Stomach (tissue), 4 donors: ENCODE data around the gene SLC2A4.
"Not testable (repeated sequence)": the region's sequence is repeated elsewhere in the genome, so short reads cannot be mapped to it uniquely, and the experiment has no call there.

Experiments used
- EP300 ChIP-seq: sonication (generic); formaldehyde crosslinking; IDR thresholded peaks from one replicate; pipeline ENCODE4 v1.6.1; 2017; ENCODE audit warnings: antibody characterized with exemption
- POLR2A ChIP-seq, 4 donors: fragments of 450-650 bp; IDR thresholded peaks; one replicate each; pipeline ENCODE4 v1.6.1; 2016; ENCODE audit warnings: antibody characterized with exemption in 4 of 4, control low read depth in 2 of 4, mild to moderate bottlenecking in 1 of 4, moderate library complexity in 1 of 4
- POLR2AphosphoS5 ChIP-seq, 3 donors: sonication (generic); formaldehyde crosslinking; IDR thresholded peaks; one replicate each; pipeline ENCODE4 v1.6.1; 2016; ENCODE audit warnings: antibody characterized with exemption in 3 of 3
- TF ChIP-seq, protein P1 (sequence below), 7 experiments: fragments of 450-650 bp in 4 of 7; fragments of 200-600 bp in 3 of 7; sonication (generic) in 3 of 7; IDR thresholded peaks; one replicate each; pipeline ENCODE4 v1.5.1; 2016 to 2019; ENCODE audit warnings: antibody characterized with exemption in 7 of 7, control low read depth in 2 of 7, mild to moderate bottlenecking in 1 of 7

DNA sequence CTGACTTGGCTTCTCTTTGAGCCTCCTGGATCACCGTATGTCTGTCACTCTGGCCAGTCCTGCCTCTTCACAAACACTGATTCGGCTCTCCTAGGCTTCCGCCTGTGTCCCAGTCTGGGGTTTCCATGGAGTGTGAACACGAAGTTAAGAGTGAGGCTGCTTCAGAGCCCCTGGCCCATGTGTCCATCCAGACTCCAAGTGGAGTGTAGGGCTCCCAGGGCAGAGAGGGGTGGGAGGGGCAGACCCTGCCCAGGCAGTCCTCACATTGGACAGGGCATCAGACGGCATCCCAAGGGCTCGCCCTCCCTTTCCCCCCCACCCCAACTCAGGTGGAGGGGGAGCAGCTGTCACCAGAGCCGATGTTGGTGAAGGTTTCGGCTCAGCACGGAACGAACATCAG lies 37.7 kb upstream of the SLC2A4 start:
- TF ChIP-seq, protein P1, sequence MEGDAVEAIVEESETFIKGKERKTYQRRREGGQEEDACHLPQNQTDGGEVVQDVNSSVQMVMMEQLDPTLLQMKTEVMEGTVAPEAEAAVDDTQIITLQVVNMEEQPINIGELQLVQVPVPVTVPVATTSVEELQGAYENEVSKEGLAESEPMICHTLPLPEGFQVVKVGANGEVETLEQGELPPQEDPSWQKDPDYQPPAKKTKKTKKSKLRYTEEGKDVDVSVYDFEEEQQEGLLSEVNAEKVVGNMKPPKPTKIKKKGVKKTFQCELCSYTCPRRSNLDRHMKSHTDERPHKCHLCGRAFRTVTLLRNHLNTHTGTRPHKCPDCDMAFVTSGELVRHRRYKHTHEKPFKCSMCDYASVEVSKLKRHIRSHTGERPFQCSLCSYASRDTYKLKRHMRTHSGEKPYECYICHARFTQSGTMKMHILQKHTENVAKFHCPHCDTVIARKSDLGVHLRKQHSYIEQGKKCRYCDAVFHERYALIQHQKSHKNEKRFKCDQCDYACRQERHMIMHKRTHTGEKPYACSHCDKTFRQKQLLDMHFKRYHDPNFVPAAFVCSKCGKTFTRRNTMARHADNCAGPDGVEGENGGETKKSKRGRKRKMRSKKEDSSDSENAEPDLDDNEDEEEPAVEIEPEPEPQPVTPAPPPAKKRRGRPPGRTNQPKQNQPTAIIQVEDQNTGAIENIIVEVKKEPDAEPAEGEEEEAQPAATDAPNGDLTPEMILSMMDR (IDR thresholded peaks at IDR 0.05), result not testable (repeated sequence)
- TF ChIP-seq POLR2A (IDR thresholded peaks at IDR 0.05); POLR2AphosphoS5 (IDR thresholded peaks at IDR 0.05); EP300: not testable (repeated sequence)
